Kidney (tissue), 14 donors: ENCODE measurements around the gene ASAP2. TPM values are rescaled to one million over a fixed set of nuclear protein-coding genes. Genes with fewer than 3 reads are reported as not detected.

Experiments used
- DNase-seq, 5 donors: peaks; one replicate each; pipeline ENCODE4 v3.0.0-alpha.2; 2013 to 2020
- FAIRE-seq: peaks from 2 replicates; lab custom pipeline; 2012; peaks lifted over from hg19 to GRCh38; lab: Jason Lieb, UNC
- H3K27ac ChIP-seq, 2 donors: one replicate each; pipeline ENCODE4 v1.7.0; 2013; ENCODE audit warnings: low read depth in 2 of 2, low read length in 2 of 2, inconsistent platforms in 1 of 2
- H3K27me3 ChIP-seq: one replicate; pipeline ENCODE4 v1.7.1; 2013; ENCODE audit warnings: low read length, inconsistent platforms; ENCODE audit not compliant: control insufficient read depth, insufficient read depth
- H3K36me3 ChIP-seq, 3 donors: one replicate each; pipeline versions ENCODE4 v1.7.0 to v1.7.1; 2013; ENCODE audit warnings: low read length in 3 of 3, control low read depth in 1 of 3, inconsistent platforms in 1 of 3; ENCODE audit not compliant: insufficient read depth in 3 of 3, control insufficient read depth in 2 of 3
- H3K4me1 ChIP-seq, 3 donors: one replicate each; pipeline versions ENCODE4 v1.7.0 to v1.7.1; 2013; ENCODE audit warnings: low read length in 3 of 3, inconsistent platforms in 1 of 3, low read depth in 1 of 3; ENCODE audit not compliant: control insufficient read depth in 2 of 3, insufficient read depth in 2 of 3
- H3K4me3 ChIP-seq, 3 donors: one replicate each; pipeline versions ENCODE4 v1.7.0 to v1.8.1; 2013; ENCODE audit warnings: low read length in 3 of 3, control low read depth in 1 of 3, inconsistent platforms in 1 of 3
- H3K9ac ChIP-seq, 3 donors: one replicate each; pipeline versions ENCODE4 v1.7.0 to v1.7.1; 2013; ENCODE audit warnings: low read length in 3 of 3, control low read depth in 1 of 3, inconsistent platforms in 1 of 3
- H3K9me3 ChIP-seq, 3 donors: one replicate each; pipeline versions ENCODE4 v1.7.0 to v1.7.1; 2013; ENCODE audit warnings: low read length in 3 of 3, control low read depth in 1 of 3, inconsistent platforms in 1 of 3; ENCODE audit not compliant: control insufficient read depth in 2 of 3, insufficient read depth in 1 of 3
- intact Hi-C: fragments of 100-400 bp; cut with DNase I; formaldehyde crosslinking; loops from one replicate; pipeline ENCODE4 v1.11.1; 2022
- polyA plus RNA-seq: library from polyadenylated mRNA; stranded (reverse); fragments of 350-450 nt; fragmentation: Illumina TruSeq; extraction: RNeasy Lipid Tissue Mini Kit (QIAGEN cat#74804); gene quantifications from one replicate; pipeline ENCODE4 v1.2.3, GENCODE V29; 2014; ENCODE audit warnings: low read depth, low replicate concordance; ENCODE audit not compliant: insufficient read depth
- total RNA-seq: library from RNA; stranded (reverse); fragmentation: NEBNext Ultra II Directional; extraction: Animal tissue kit (Norgen Biotek cat#: 25700); gene quantifications from one replicate; pipeline ENCODE4 v1.2.1, GENCODE V29; 2021
- TF ChIP-seq, protein P1 (sequence below): IDR thresholded peaks from 3 replicates; pipeline ENCODE4 v1.5.1; 2012; ENCODE audit warnings: mild to moderate bottlenecking, moderate library complexity, borderline replicate concordance; ENCODE audit not compliant: insufficient read depth; ENCODE audit errors: extremely low read depth
- donor health status: control.
- donor health status: control.
- donor health status: control.
- donor health status: control.
- donor health status: control.
- donor health status: DM: yes; HTN: yes; CAD: no.
- donor health status: Normal renal cell carcinoma (clear cell type).

Gene ASAP2
- total and polyA plus RNA-seq, 2 donors from 2014 or later, result 26.2 to 54.8 TPM

DNA sequence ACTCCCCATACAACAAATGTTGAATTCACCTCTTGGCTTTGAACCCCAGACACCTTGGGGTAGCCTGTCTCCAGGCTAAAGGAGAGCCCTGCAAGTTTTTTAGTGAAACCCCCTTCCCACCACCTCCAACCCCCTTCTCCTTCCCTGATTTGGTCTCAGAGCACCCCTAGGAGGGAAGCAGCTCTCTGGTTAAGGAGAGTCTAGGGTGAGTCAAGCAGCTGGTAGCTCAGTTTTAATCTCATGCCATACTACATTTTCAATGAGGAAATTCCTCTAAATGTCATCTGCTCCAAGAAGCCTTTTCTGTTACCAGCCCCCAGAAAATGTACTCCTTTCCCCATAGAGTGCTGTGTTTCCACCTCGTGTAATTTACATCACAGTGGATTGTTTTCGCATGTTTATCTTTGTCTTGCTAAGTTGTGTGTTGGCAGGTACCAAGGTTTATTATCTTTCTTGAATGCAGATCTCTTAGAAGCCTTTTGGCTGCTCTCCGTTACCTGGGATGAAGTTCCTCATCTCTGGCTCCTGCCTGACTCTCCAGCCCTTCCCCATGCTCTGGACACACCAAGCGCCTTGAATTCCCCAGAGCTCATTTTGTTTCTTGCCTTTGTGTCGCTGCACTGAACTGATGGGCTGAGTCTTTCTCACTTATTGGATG lies 82.2 kb downstream of the ASAP2 start:
- TF ChIP-seq, protein P1, sequence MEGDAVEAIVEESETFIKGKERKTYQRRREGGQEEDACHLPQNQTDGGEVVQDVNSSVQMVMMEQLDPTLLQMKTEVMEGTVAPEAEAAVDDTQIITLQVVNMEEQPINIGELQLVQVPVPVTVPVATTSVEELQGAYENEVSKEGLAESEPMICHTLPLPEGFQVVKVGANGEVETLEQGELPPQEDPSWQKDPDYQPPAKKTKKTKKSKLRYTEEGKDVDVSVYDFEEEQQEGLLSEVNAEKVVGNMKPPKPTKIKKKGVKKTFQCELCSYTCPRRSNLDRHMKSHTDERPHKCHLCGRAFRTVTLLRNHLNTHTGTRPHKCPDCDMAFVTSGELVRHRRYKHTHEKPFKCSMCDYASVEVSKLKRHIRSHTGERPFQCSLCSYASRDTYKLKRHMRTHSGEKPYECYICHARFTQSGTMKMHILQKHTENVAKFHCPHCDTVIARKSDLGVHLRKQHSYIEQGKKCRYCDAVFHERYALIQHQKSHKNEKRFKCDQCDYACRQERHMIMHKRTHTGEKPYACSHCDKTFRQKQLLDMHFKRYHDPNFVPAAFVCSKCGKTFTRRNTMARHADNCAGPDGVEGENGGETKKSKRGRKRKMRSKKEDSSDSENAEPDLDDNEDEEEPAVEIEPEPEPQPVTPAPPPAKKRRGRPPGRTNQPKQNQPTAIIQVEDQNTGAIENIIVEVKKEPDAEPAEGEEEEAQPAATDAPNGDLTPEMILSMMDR, result no peak
- no peak overlapping the region for H3K4me3 ChIP-seq
- H3K27me3 ChIP-seq, result no peaks in the 10 kb centered on the region
- no peak overlapping the region for H3K9ac ChIP-seq
- no peak overlapping the region for H3K27ac ChIP-seq
- H3K36me3 ChIP-seq, result no peaks in the 10 kb centered on the region
- H3K9me3 ChIP-seq, result no peaks in the 10 kb centered on the region
- DNase-seq, result no peak
- peaks cover 0 to 5% (median 0%) of the 10 kb centered on the region in 3 donors for H3K4me1 ChIP-seq
- intact Hi-C loops, result no loop called here
- FAIRE-seq, result no peak

DNA sequence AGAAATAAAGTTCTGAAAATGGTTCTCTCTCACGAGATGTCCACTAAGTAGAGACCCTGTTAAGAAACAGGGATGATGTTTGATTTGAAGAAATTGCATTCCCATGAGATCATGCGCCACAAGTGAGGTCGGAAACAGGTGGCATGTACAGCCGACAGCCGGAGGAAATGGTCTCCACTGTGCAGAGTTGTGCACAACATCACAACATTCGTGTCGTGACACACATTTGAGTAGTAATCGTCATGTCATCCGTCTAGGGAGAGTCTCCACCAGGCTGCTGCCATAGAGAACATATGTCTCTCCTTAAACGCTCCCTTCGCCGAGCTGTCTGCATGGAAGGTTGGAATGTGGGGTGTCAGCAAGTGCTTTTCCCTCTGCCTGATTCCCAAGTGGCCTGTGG lies 84.7 kb downstream of the ASAP2 start:
- Histone ChIP-seq H3K9me3 (no peaks in the 10 kb centered on the region), H3K27me3 (no peaks in the 10 kb centered on the region), H3K27ac (no peak overlapping the region), H3K36me3 (no peaks in the 10 kb centered on the region), H3K9ac (no peak overlapping the region), H3K4me1 (no peaks in the 10 kb centered on the region), H3K4me3 (no peak overlapping the region)
- FAIRE-seq (no peak), DNase-seq (no peak)
- TF ChIP-seq, protein P1, result no peak
- intact Hi-C loops, result no loop called here

DNA sequence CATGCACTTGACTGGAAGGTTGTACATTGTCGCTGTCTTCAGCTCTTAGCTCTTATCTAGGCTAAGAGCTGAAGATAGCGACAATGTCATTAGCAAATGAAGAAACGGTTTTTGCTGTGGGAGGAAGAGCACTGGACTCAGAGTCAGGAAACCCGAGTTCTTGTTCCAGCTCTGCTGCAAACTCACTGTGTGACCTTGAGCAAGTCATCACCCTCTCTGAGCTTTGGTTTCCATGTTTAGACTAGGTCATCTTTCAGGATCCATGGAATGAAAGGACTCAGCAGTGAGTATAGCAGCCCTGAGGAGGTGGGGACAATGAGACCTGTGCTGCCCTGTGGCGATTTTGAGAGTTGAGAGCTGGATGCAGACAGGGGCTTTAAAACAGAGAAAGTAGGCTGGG lies 85.3 kb downstream of the ASAP2 start:
- intact Hi-C loops, result no loop called here
- Histone ChIP-seq H3K4me1 (no peaks in the 10 kb centered on the region), H3K9me3 (no peaks in the 10 kb centered on the region), H3K36me3 (peaks cover 0 to 2% (median 0%) of the 10 kb centered on the region in 3 donors), H3K9ac (no peak overlapping the region), H3K27me3 (no peaks in the 10 kb centered on the region), H3K4me3 (no peak overlapping the region), H3K27ac (no peak overlapping the region)
- TF ChIP-seq, protein P1, result no peak
- DNase-seq (no peak), FAIRE-seq (no peak)
